H1 (cell line): Measurements from ENCODE around the gene CSF2RB. TPM values are rescaled to one million over a fixed set of nuclear protein-coding genes. Genes with fewer than 3 reads are reported as not detected.

Source experiments
- CTCF ChIA-PET: fragments of 300-600 bp; sonication (Branson Sonifier 250); formaldehyde crosslinking; loops from one replicate; lab custom pipeline; 2021; ENCODE audit not compliant: partially characterized antibody; lab: Charles Lee
- POLR2A ChIA-PET: fragments of 300-600 bp; sonication (Branson Sonifier 250); formaldehyde crosslinking; loops from one replicate; lab custom pipeline; 2021; ENCODE audit warnings: inconsistent platforms; ENCODE audit not compliant: partially characterized antibody; lab: Charles Lee
- DNase-seq, 2 experiments: peaks; one replicate each; pipeline versions ENCODE4 v3.0.0 to v3.0.0-alpha.2; 2010 to 2022; ENCODE audit warnings: low spot score in 2 of 2, low read depth in 1 of 2, mixed read lengths in 1 of 2
- FAIRE-seq: peaks from 2 replicates; lab custom pipeline; 2011; peaks lifted over from hg19 to GRCh38; lab: Jason Lieb, UNC
- H2AFZ ChIP-seq: 2 replicates; pipeline ENCODE4 v1.8.1; 2012; ENCODE audit warnings: low read length, inconsistent platforms
- H2AK5ac ChIP-seq: 2 replicates; pipeline ENCODE4 v1.6.1; 2013; ENCODE audit warnings: low read depth, low read length
- H2BK120ac ChIP-seq: replicated peaks from 2 replicates; pipeline ENCODE3; 2013; ENCODE audit warnings: low read depth, low read length, inconsistent platforms
- H2BK12ac ChIP-seq: 2 replicates; pipeline ENCODE4 v1.6.1; 2013; ENCODE audit warnings: low read depth, low read length
- H2BK15ac ChIP-seq: 2 replicates; pipeline ENCODE4 v1.6.1; 2013; ENCODE audit warnings: low read length
- H2BK20ac ChIP-seq: 2 replicates; pipeline ENCODE4 v1.6.1; 2013; ENCODE audit warnings: low read length
- H2BK5ac ChIP-seq: 2 replicates; pipeline ENCODE4 v1.6.1; 2013; ENCODE audit warnings: low read depth, low read length
- H3K14ac ChIP-seq: 2 replicates; pipeline ENCODE4 v1.6.1; 2013; ENCODE audit warnings: inconsistent platforms; ENCODE audit not compliant: insufficient read length
- H3K18ac ChIP-seq: 2 replicates; pipeline ENCODE4 v1.6.1; 2013; ENCODE audit warnings: low read length; ENCODE audit errors: extremely low read depth
- H3K23ac ChIP-seq: 2 replicates; pipeline ENCODE4 v1.6.1; 2013; ENCODE audit warnings: inconsistent platforms; ENCODE audit not compliant: insufficient read length
- H3K23me2 ChIP-seq: 2 replicates; pipeline ENCODE4 v1.6.1; 2013; ENCODE audit warnings: low read depth, low read length
- H3K27ac ChIP-seq: 2 replicates; pipeline ENCODE4 v1.6.1; 2011; ENCODE audit warnings: low read depth, low read length, inconsistent platforms
- H3K27me3 ChIP-seq, 4 experiments: replicated peaks in 1 of 4; 1 replicate in 1 of 4; 2 replicates in 3 of 4; pipeline versions ENCODE4 v1.6.1 to v1.8.1; 2011 to 2013; ENCODE audit warnings: low read length in 3 of 4, mild to moderate bottlenecking in 3 of 4, inconsistent platforms in 2 of 4, mixed read lengths in 2 of 4, moderate library complexity in 1 of 4; ENCODE audit not compliant: control insufficient read depth in 3 of 4, insufficient read depth in 3 of 4; ENCODE audit errors: extremely low read depth in 1 of 4
- H3K36me3 ChIP-seq, 4 experiments: 2 replicates each; pipeline versions ENCODE4 v1.6.1 to v1.8.1; 2011 to 2013; ENCODE audit warnings: mild to moderate bottlenecking in 4 of 4, low read length in 3 of 4, moderate library complexity in 2 of 4, control low read depth in 1 of 4, inconsistent platforms in 1 of 4; ENCODE audit not compliant: insufficient read depth in 4 of 4, control insufficient read depth in 2 of 4
- H3K4ac ChIP-seq: replicated peaks from 2 replicates; pipeline ENCODE3; 2013; ENCODE audit warnings: low read length, low read depth, mixed read lengths, inconsistent platforms; ENCODE audit not compliant: insufficient read length
- H3K4me1 ChIP-seq, 4 experiments: replicated peaks in 1 of 4; 1 replicate in 1 of 4; 2 replicates in 3 of 4; pipeline versions ENCODE4 v1.6.1 to v1.8.1; 2011 to 2013; ENCODE audit warnings: low read length in 3 of 4, inconsistent platforms in 2 of 4, mixed read lengths in 1 of 4; ENCODE audit not compliant: insufficient read depth in 4 of 4, control insufficient read depth in 3 of 4
- H3K4me2 ChIP-seq, 2 experiments: 2 replicates each; pipeline versions ENCODE4 v1.6.1 to v1.8.1; 2011 to 2013; ENCODE audit warnings: low read depth in 2 of 2, low read length in 2 of 2, control low read depth in 1 of 2, inconsistent platforms in 1 of 2, mild to moderate bottlenecking in 1 of 2; ENCODE audit not compliant: insufficient read depth in 1 of 2
- H3K4me3 ChIP-seq, 4 experiments: fragments of 200-600, 300-600 bp in 1 of 4; sonication (generic), shearing (Covaris generic), sonication (Bioruptor Twin) in 1 of 4; 2 replicates each; pipeline versions ENCODE4 v1.5.1 to v1.8.1; 2011 to 2016; ENCODE audit warnings: low read length in 4 of 4, low read depth in 3 of 4, control low read depth in 2 of 4, inconsistent platforms in 2 of 4, mild to moderate bottlenecking in 2 of 4, mixed read lengths in 1 of 4, moderate library complexity in 1 of 4; ENCODE audit not compliant: insufficient read depth in 2 of 4; ENCODE audit errors: extremely low read depth in 1 of 4
- H3K56ac ChIP-seq: replicated peaks from 2 replicates; pipeline ENCODE3; 2013; ENCODE audit warnings: low read depth, mild to moderate bottlenecking, mixed read lengths, low read length, inconsistent platforms; ENCODE audit not compliant: insufficient read length
- H3K79me1 ChIP-seq: 2 replicates; pipeline ENCODE4 v1.6.1; 2013; ENCODE audit warnings: low read depth, low read length, control low read depth
- H3K79me2 ChIP-seq, 2 experiments: 2 replicates each; pipeline versions ENCODE4 v1.6.1 to v1.8.1; 2012 to 2013; ENCODE audit warnings: low read length in 2 of 2, mild to moderate bottlenecking in 2 of 2, inconsistent platforms in 1 of 2; ENCODE audit not compliant: insufficient read depth in 2 of 2, control insufficient read depth in 1 of 2
- H3K9ac ChIP-seq, 4 experiments: replicated peaks in 1 of 4; 1 replicate in 1 of 4; 2 replicates in 3 of 4; pipeline versions ENCODE4 v1.6.1 to v1.8.1; 2011 to 2013; ENCODE audit warnings: low read depth in 3 of 4, low read length in 3 of 4, control low read depth in 2 of 4, mild to moderate bottlenecking in 2 of 4, moderate library complexity in 2 of 4, inconsistent platforms in 1 of 4; ENCODE audit errors: extremely low read depth in 1 of 4
- H3K9me3 ChIP-seq, 2 experiments: 2 replicates each; pipeline versions ENCODE4 v1.6.1 to v1.8.1; 2012 to 2013; ENCODE audit warnings: mild to moderate bottlenecking in 2 of 2, moderate library complexity in 2 of 2, control low read depth in 1 of 2, inconsistent platforms in 1 of 2, low read depth in 1 of 2, low read length in 1 of 2, mixed read lengths in 1 of 2; ENCODE audit not compliant: insufficient read depth in 2 of 2
- H4K20me1 ChIP-seq, 2 experiments: replicated peaks in 1 of 2; 2 replicates each; pipeline versions ENCODE3 to v1.8.1; 2011 to 2013; ENCODE audit warnings: inconsistent platforms in 2 of 2, low read length in 2 of 2, mild to moderate bottlenecking in 1 of 2; ENCODE audit not compliant: insufficient read depth in 2 of 2, control insufficient read depth in 1 of 2
- H4K5ac ChIP-seq: 2 replicates; pipeline ENCODE4 v1.6.1; 2013; ENCODE audit warnings: low read length, low read depth, mixed read lengths, inconsistent platforms; ENCODE audit not compliant: insufficient read length
- H4K8ac ChIP-seq: 2 replicates; pipeline ENCODE4 v1.8.0; 2013; ENCODE audit warnings: mild to moderate bottlenecking, moderate library complexity, low read length, inconsistent platforms; ENCODE audit not compliant: insufficient read depth; ENCODE audit errors: extremely low read depth
- H4K91ac ChIP-seq: replicated peaks from 2 replicates; pipeline ENCODE3; 2013; ENCODE audit warnings: low read length, mixed read lengths, inconsistent platforms; ENCODE audit not compliant: insufficient read length
- KDM1A ChIP-seq: fragments of 200-600, 300-600 bp; sonication (generic); IDR thresholded peaks from 2 replicates; pipeline ENCODE4 v1.7.1; 2016; ENCODE audit warnings: mild to moderate bottlenecking, low read length, borderline replicate concordance
- SP1 ChIP-seq: IDR thresholded peaks from 2 replicates; pipeline ENCODE4 v1.6.1; 2011; ENCODE audit warnings: low read depth, low read length
- WGBS, 2 experiments: shearing (Covaris generic) in 1 of 2; methylation state at CpG; one replicate each; pipeline versions ENCODE4 v1.1.6 to v1.1.7; 2013 to 2015; ENCODE audit warnings: low lambda C conversion rate in 2 of 2, mixed read lengths in 2 of 2, inconsistent platforms in 1 of 2, low coverage in 1 of 2, missing lambda C conversion rate in 1 of 2; ENCODE audit not compliant: insufficient replicate concordance in 2 of 2, insufficient coverage in 1 of 2, insufficient read length in 1 of 2; ENCODE audit errors: extremely low coverage in 1 of 2, missing lambda C conversion rate in 1 of 2; 5-methylcytosine and 5-hydroxymethylcytosine counted together
- polyA plus RNA-seq, 7 experiments: library from polyadenylated mRNA; depleted of rRNA in 3 of 7; stranded (reverse) in 5 of 7; unstranded in 2 of 7; fragments of >200 nt in 5 of 7; fragments of 200-250 nt in 2 of 7; gene quantifications; 1 replicate in 5 of 7; 2 replicates in 1 of 7; 4 replicates in 1 of 7; pipeline versions ENCODE4 v1.2.1 to v1.2.3, GENCODE V29; 2011 to 2013; ENCODE audit warnings: missing spikeins in 2 of 7, mixed read lengths in 2 of 7
- total RNA-seq: library from RNA; stranded (reverse); fragmentation: NEBNext Ultra II Directional; extraction: Animal tissue kit (Norgen Biotek cat#: 25700); gene quantifications from 2 replicates; pipeline ENCODE4 v1.2.1, GENCODE V29; 2021

CSF2RB gene
- total and polyA plus RNA-seq, 2 of the 8 experiments (the other 6 are each of a cell fraction or from before 2014, with no cell fraction given), result not detected

DNA sequence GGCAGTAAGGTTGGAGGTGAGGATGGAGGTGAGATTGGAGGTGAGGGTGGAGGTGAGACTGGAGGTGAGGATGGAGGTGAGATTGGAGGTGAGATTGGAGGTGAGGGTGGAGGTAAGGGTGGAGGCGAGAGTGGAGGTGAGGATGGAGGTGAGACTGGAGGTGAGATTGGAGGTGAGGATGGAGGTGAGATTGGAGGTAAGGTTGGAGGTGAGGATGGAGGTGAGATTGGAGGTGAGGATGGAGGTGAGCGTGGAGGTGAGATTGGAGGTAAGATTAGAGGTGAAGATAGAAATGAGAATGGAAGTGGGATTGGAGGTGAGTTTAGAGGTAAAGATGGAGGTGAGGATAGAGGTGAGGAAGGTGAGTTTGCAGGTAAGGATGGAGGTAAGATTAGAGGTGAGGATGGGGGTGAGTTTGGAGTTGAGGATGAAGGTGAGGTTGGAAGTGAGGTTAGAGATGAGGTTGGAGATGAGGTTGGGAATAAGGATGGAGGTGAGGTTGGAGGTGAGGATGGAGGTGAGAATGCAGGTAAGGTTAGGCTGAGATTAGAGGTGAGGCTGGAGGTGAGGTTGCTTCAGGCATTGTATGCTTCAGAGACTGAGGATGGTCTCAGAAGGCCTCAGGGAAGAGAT lies 40.4 kb upstream of the CSF2RB start:
- TF ChIP-seq SP1 (no peak), KDM1A (0 out of 2 replicates have a peak, but pooled peaks have one; percentile 41)
- H3K79me1 ChIP-seq, result no peaks in the 10 kb centered on the region
- DNase-seq (no peak), FAIRE-seq (no peak)
- H3K9ac ChIP-seq, result no peak overlapping the region
- peaks cover 0 to 3% of the 10 kb centered on the region in 2 experiments for H4K20me1 ChIP-seq
- H2BK120ac ChIP-seq, result no peak overlapping the region
- no peak overlapping the region for H3K27ac ChIP-seq
- no peak overlapping the region for H3K14ac ChIP-seq
- no peak overlapping the region for H2AK5ac ChIP-seq
- H3K27me3 ChIP-seq, result no peaks in the 10 kb centered on the region
- WGBS, 2 experiments, result 73 to 89% methylated on average over 1 to 2 of the region's 2 CpGs
- H3K4me1 ChIP-seq, result peaks cover 0 to 3% (median 0%) of the 10 kb centered on the region in 4 experiments; a peak in 2 of 7 replicates
- H3K9me3 ChIP-seq, result no peaks in the 10 kb centered on the region
- no peak overlapping the region for H4K5ac ChIP-seq
- H4K8ac ChIP-seq, result no peak overlapping the region
- ChIA-PET POLR2A (no interaction called here), CTCF (interaction anchor here (1.0 to 2.7 kb wide), 11 partner anchors 10 to 109 kb away, joined by 3 to 18 read pairs (median 5); partner anchors contain the start of gene NCF4)
- no peaks in the 10 kb centered on the region for H3K79me2 ChIP-seq
- H3K4me2 ChIP-seq, result no peak overlapping the region; a peak in 1 of 4 replicates
- no peak overlapping the region for H2BK20ac ChIP-seq
- no peak overlapping the region for H3K23ac ChIP-seq
- no peak overlapping the region for H2BK15ac ChIP-seq
- no peak overlapping the region for H2AFZ ChIP-seq
- H2BK5ac ChIP-seq, result no peak overlapping the region
- H3K23me2 ChIP-seq, result peaks cover 10% of the 10 kb centered on the region; the same call in 1 of the 2 replicates
- H2BK12ac ChIP-seq, result no peak overlapping the region; the same call in 1 of the 2 replicates
- H3K36me3 ChIP-seq, result no peaks in the 10 kb centered on the region
- H4K91ac ChIP-seq, result no peak overlapping the region
- no peak overlapping the region for H3K56ac ChIP-seq
- no peak overlapping the region for H3K18ac ChIP-seq
- H3K4ac ChIP-seq, result no peak overlapping the region
- no peak overlapping the region for H3K4me3 ChIP-seq
